Right renal cortex interstitium (tissue), 3 donors: Measurements from ENCODE around the gene LAMA5. TPM values are rescaled to one million over a fixed set of nuclear protein-coding genes. Genes with fewer than 3 reads are reported as not detected.

Source experiments
- DNase-seq, 3 donors: peaks; one replicate each; pipeline ENCODE4 v3.0.0-alpha.2; 2013; ENCODE audit warnings: low read depth in 3 of 3, low spot score in 2 of 3
- polyA plus RNA-seq, 3 donors: library from polyadenylated mRNA; unstranded; fragments of 120-200 nt; gene quantifications; one replicate each; pipeline ENCODE4 v1.2.1, GENCODE V29; 2013; ENCODE audit not compliant: insufficient read length in 3 of 3

LAMA5 gene
- 10 to 100 TPM; 72.5 to 82.7 (median 79.9) TPM for polyA plus RNA-seq

- no peak for DNase-seq
These were observed at the start of gene LAMA5 for GRCh38 chr20:62367136-62367632. TSS of gene LAMA5 (minus strand) at chr20:62367312. CDS start at chr20:62367245, 67 bp downstream.

- DNase-seq = no peak
These were observed 48.4 kb upstream of the LAMA5 start for GRCh38 chr20:62415354-62416111.

- no peak for DNase-seq
These were observed 46.9 kb upstream of the LAMA5 start for GRCh38 chr20:62413896-62414481.

- DNase-seq = no peak
These were observed 46.0 kb upstream of the LAMA5 start for GRCh38 chr20:62413025-62413570.

GRCh38 chr20:62412194-62413024 lies 45.3 kb upstream of the LAMA5 start:
- no peak for DNase-seq

GRCh38 chr20:62411479-62412193 lies 44.5 kb upstream of the LAMA5 start:
- no peak for DNase-seq

GRCh38 chr20:62410746-62411478 lies 43.8 kb upstream of the LAMA5 start:
- no peak for DNase-seq

GRCh38 chr20:62409931-62410745 lies 43.0 kb upstream of the LAMA5 start:
- peak in 1 of 3 donors; percentile 37 for DNase-seq

GRCh38 chr20:62409086-62409853 lies 42.2 kb upstream of the LAMA5 start:
- no peak for DNase-seq

- DNase-seq = no peak
These were observed 41.5 kb upstream of the LAMA5 start for GRCh38 chr20:62408640-62409039.

GRCh38 chr20:62408055-62408454 lies 40.9 kb upstream of the LAMA5 start:
- DNase-seq = no peak

- peak in 1 of 3 donors; percentile 83 for DNase-seq
These were observed 40.3 kb upstream of the LAMA5 start, which contains the start of gene CABLES2 for GRCh38 chr20:62407221-62407992. TSS of gene CABLES2 (minus strand) at chr20:62407285. CDS start at chr20:62407276, 9 bp downstream.

- DNase-seq = no peak
These were observed 39.6 kb upstream of the LAMA5 start for GRCh38 chr20:62406635-62407176.

GRCh38 chr20:62405981-62406513 lies 38.9 kb upstream of the LAMA5 start:
- no peak for DNase-seq

GRCh38 chr20:62405108-62405980 lies 38.2 kb upstream of the LAMA5 start:
- DNase-seq = no peak

GRCh38 chr20:62404761-62405107 lies 37.6 kb upstream of the LAMA5 start:
- no peak for DNase-seq
